ENCODE measurements around the gene SPATA31C2. TPM values are rescaled to one million over a fixed set of nuclear protein-coding genes. Genes with fewer than 3 reads are reported as not detected.

Gene SPATA31C2
- polyA plus RNA-seq, 1 experiment = not detected

Other genes with a start within 250 kb of the SPATA31C2 start
- not detected in 2 replicates for gene SPATA31C1, start 220.5 kb downstream of the SPATA31C2 start, polyA plus RNA-seq (2011; rRNA removed)
- gene CDK20, start 163.9 kb downstream of the SPATA31C2 start, polyA plus RNA-seq (2011; rRNA removed) = 9.4 and 15.1 TPM in 2 replicates
- 53.4 and 93.5 TPM in 2 replicates for gene SPIN1, start 250.0 kb upstream of the SPATA31C2 start, polyA plus RNA-seq (2011; rRNA removed)

All from BJ (cell line).